ENCODE results near the gene CCDC43.
A peak's percentile ranks its signal among the peaks of the same experiment; 100 is the strongest.
"Not testable (repeated sequence)": the region's sequence is repeated elsewhere in the genome, so short reads cannot be mapped to it uniquely, and the experiment has no call there.

The CCDC43 gene

GRCh38 chr17:44673893-44674292 is 15.7 kb downstream of the CCDC43 start:
- no peak for DNase-seq (ENCODE audit: extremely low spot score, insufficient read length, low read depth)
- FAIRE-seq: no peak

GRCh38 chr17:44672479-44673093 is 17.0 kb downstream of the CCDC43 start:
- DNase-seq (ENCODE audit: extremely low spot score, insufficient read length, low read depth) (no peak), FAIRE-seq (peak; percentile 64)

- FAIRE-seq (no peak), DNase-seq (ENCODE audit: extremely low spot score, insufficient read length, low read depth) (no peak)
Measured at GRCh38 chr17:44666006-44666405, 23.6 kb downstream of the CCDC43 start.

- DNase-seq (ENCODE audit: extremely low spot score, insufficient read length, low read depth) (no peak), FAIRE-seq (no peak)
Measured at GRCh38 chr17:44664867-44665266, 24.7 kb downstream of the CCDC43 start.

- FAIRE-seq: no peak
- DNase-seq (ENCODE audit: extremely low spot score, insufficient read length, low read depth): no peak
Measured at GRCh38 chr17:44663095-44663494, 26.5 kb downstream of the CCDC43 start.

- DNase-seq (ENCODE audit: extremely low spot score, insufficient read length, low read depth): no peak
- no peak for FAIRE-seq
Measured at GRCh38 chr17:44661835-44662234, 27.7 kb downstream of the CCDC43 start.

- DNase-seq (ENCODE audit: extremely low spot score, insufficient read length, low read depth) (no peak), FAIRE-seq (no peak)
Measured at GRCh38 chr17:44655983-44656710, 33.4 kb downstream of the CCDC43 start, which contains the start of gene MEIOC. Gene MEIOC, plus strand, starts transcription at chr17:44656468. Its CDS starts 146 bp downstream, at chr17:44656614.

- FAIRE-seq: no peak
- no peak for DNase-seq (ENCODE audit: extremely low spot score, insufficient read length, low read depth)
Measured at GRCh38 chr17:44653954-44654353, 35.6 kb downstream of the CCDC43 start.

GRCh38 chr17:44653384-44653783 is 36.2 kb downstream of the CCDC43 start:
- DNase-seq (ENCODE audit: extremely low spot score, insufficient read length, low read depth): no peak
- no peak for FAIRE-seq

- FAIRE-seq (no peak), DNase-seq (ENCODE audit: extremely low spot score, insufficient read length, low read depth) (no peak)
Measured at GRCh38 chr17:44652727-44653126, 36.8 kb downstream of the CCDC43 start.

- DNase-seq (ENCODE audit: extremely low spot score, insufficient read length, low read depth) (no peak), FAIRE-seq (no peak)
Measured at GRCh38 chr17:44651228-44651627, 38.3 kb downstream of the CCDC43 start.

- no peak for FAIRE-seq
- no peak for DNase-seq (ENCODE audit: extremely low spot score, insufficient read length, low read depth)
Measured at GRCh38 chr17:44648963-44649362, 40.6 kb downstream of the CCDC43 start.

GRCh38 chr17:44647736-44648135 is 41.8 kb downstream of the CCDC43 start:
- DNase-seq (ENCODE audit: extremely low spot score, insufficient read length, low read depth): no peak
- no peak for FAIRE-seq

GRCh38 chr17:44646280-44646679 is 43.3 kb downstream of the CCDC43 start:
- FAIRE-seq: no peak
- no peak for DNase-seq (ENCODE audit: extremely low spot score, insufficient read length, low read depth)

- FAIRE-seq (no peak), DNase-seq (ENCODE audit: extremely low spot score, insufficient read length, low read depth) (no peak)
Measured at GRCh38 chr17:44645341-44645740, 44.2 kb downstream of the CCDC43 start.

GRCh38 chr17:44642834-44643233 is 46.7 kb downstream of the CCDC43 start:
- no peak for DNase-seq (ENCODE audit: extremely low spot score, insufficient read length, low read depth)
- no peak for FAIRE-seq

- DNase-seq (ENCODE audit: extremely low spot score, insufficient read length, low read depth) (no peak), FAIRE-seq (no peak)
Measured at GRCh38 chr17:44637066-44637465, 52.5 kb downstream of the CCDC43 start.

GRCh38 chr17:44636562-44636961 is 53.0 kb downstream of the CCDC43 start:
- DNase-seq (ENCODE audit: extremely low spot score, insufficient read length, low read depth) (no peak), FAIRE-seq (peak; percentile 18)

GRCh38 chr17:44634401-44634800 is 55.2 kb downstream of the CCDC43 start:
- FAIRE-seq: not testable (repeated sequence)

GRCh38 chr17:44633998-44634397 is 55.6 kb downstream of the CCDC43 start:
- DNase-seq (ENCODE audit: extremely low spot score, insufficient read length, low read depth) (no peak), FAIRE-seq (no peak)

More at GRCh38 chr17:44634401-44634800, 55.2 kb downstream of the CCDC43 start:
- DNase-seq (ENCODE audit: extremely low spot score, insufficient read length, low read depth): not testable (repeated sequence)

- DNase-seq (ENCODE audit: extremely low spot score, insufficient read length, low read depth) (no peak), FAIRE-seq (no peak)
Measured at GRCh38 chr17:44630703-44631102, 58.9 kb downstream of the CCDC43 start.

GRCh38 chr17:44629314-44629713 is 60.3 kb downstream of the CCDC43 start:
- FAIRE-seq (no peak), DNase-seq (ENCODE audit: extremely low spot score, insufficient read length, low read depth) (no peak)

All from GM18507 (cell line).